ENCODE measurements around the gene PLCH1.

The PLCH1 gene

GRCh38 chr3:155391104-155391503, 353.8 kb downstream of the PLCH1 start:
- TF ChIP-seq SPI1 (IDR thresholded peaks at IDR 0.05; ENCODE audit: borderline replicate concordance, low read depth) (no peak), CTCF (IDR thresholded peaks at IDR 0.05; ENCODE audit: insufficient read depth, low read length) (no peak), POLR2AphosphoS5 (IDR thresholded peaks at IDR 0.05; ENCODE audit: low read depth) (no peak), GABPA (IDR thresholded peaks at IDR 0.05; ENCODE audit: low read depth) (no peak), REST (IDR thresholded peaks at IDR 0.05; ENCODE audit: insufficient replicate concordance, low read depth) (no peak)
- H3K27me3 ChIP-seq (ENCODE audit: insufficient read depth, poor library complexity, severe bottlenecking), result no peaks in the 10 kb centered on the region
- no peak for DNase-seq (ENCODE audit: low read depth in 1 of 2, low spot score in 1 of 2)
- no peak overlapping the region for H3K4me3 ChIP-seq (replicated peaks; ENCODE audit: insufficient read depth, low read length)
- H3K27ac ChIP-seq (replicated peaks), result no peak overlapping the region

- no peaks in the 10 kb centered on the region for H3K27me3 ChIP-seq (ENCODE audit: insufficient read depth, poor library complexity, severe bottlenecking)
- no peak for DNase-seq (ENCODE audit: low read depth in 1 of 2, low spot score in 1 of 2)
- no peak for TF ChIP-seq REST (IDR thresholded peaks at IDR 0.05; ENCODE audit: insufficient replicate concordance, low read depth)
- TF ChIP-seq SPI1 (IDR thresholded peaks at IDR 0.05; ENCODE audit: borderline replicate concordance, low read depth), result no peak
- TF ChIP-seq POLR2AphosphoS5 (IDR thresholded peaks at IDR 0.05; ENCODE audit: low read depth), result no peak
- TF ChIP-seq GABPA (IDR thresholded peaks at IDR 0.05; ENCODE audit: low read depth), result no peak
- no peak for TF ChIP-seq CTCF (IDR thresholded peaks at IDR 0.05; ENCODE audit: insufficient read depth, low read length)
- no peak overlapping the region for H3K4me3 ChIP-seq (replicated peaks; ENCODE audit: insufficient read depth, low read length)
- H3K27ac ChIP-seq (replicated peaks), result no peak overlapping the region
Observed at GRCh38 chr3:155390351-155390750, 354.5 kb downstream of the PLCH1 start.

- H3K27ac ChIP-seq (replicated peaks), result no peak overlapping the region
Observed at GRCh38 chr3:155388417-155388816, 356.5 kb downstream of the PLCH1 start.

More at GRCh38 chr3:155388417-155388816, 356.5 kb downstream of the PLCH1 start:
- Histone ChIP-seq H3K27me3 (ENCODE audit: insufficient read depth, poor library complexity, severe bottlenecking) (no peaks in the 10 kb centered on the region), H3K4me3 (replicated peaks; ENCODE audit: insufficient read depth, low read length) (no peak overlapping the region)
- DNase-seq (ENCODE audit: low read depth in 1 of 2, low spot score in 1 of 2), result no peak
- TF ChIP-seq CTCF (IDR thresholded peaks at IDR 0.05; ENCODE audit: insufficient read depth, low read length), result no peak
- TF ChIP-seq REST (IDR thresholded peaks at IDR 0.05; ENCODE audit: insufficient replicate concordance, low read depth), result no peak
- TF ChIP-seq SPI1 (IDR thresholded peaks at IDR 0.05; ENCODE audit: borderline replicate concordance, low read depth), result no peak
- no peak for TF ChIP-seq GABPA (IDR thresholded peaks at IDR 0.05; ENCODE audit: low read depth)
- no peak for TF ChIP-seq POLR2AphosphoS5 (IDR thresholded peaks at IDR 0.05; ENCODE audit: low read depth)

Data from HL-60 (cell line).